IgD-negative memory B cell (primary cell): Measurements from ENCODE around the gene ATAD3B. TPM values are rescaled to one million over a fixed set of nuclear protein-coding genes. Genes with fewer than 3 reads are reported as not detected.
"Not testable (repeated sequence)": the region's sequence is repeated elsewhere in the genome, so short reads cannot be mapped to it uniquely, and the experiment has no call there.

Source experiments
- H3K27ac Mint-ChIP-seq, 3 donors: one replicate each; pipeline ENCODE4 v1.8.0; 2020 to 2022; ENCODE audit warnings: mild to moderate bottlenecking in 3 of 3, mixed read lengths in 3 of 3, moderate library complexity in 1 of 3
- H3K27me3 Mint-ChIP-seq: one replicate; pipeline ENCODE4 v1.8.0; 2021; ENCODE audit warnings: mixed read lengths
- H3K36me3 Mint-ChIP-seq: one replicate; pipeline ENCODE4 v1.8.0; 2020; ENCODE audit warnings: mild to moderate bottlenecking, mixed read lengths
- H3K4me1 Mint-ChIP-seq, 3 donors: one replicate each; pipeline ENCODE4 v1.8.0; 2020 to 2022; ENCODE audit warnings: mixed read lengths in 3 of 3, mild to moderate bottlenecking in 1 of 3
- H3K4me3 Mint-ChIP-seq, 4 donors: one replicate each; pipeline ENCODE4 v1.8.0; 2020 to 2022; ENCODE audit warnings: mild to moderate bottlenecking in 4 of 4, mixed read lengths in 4 of 4, moderate library complexity in 3 of 4
- H3K9me3 Mint-ChIP-seq, 3 donors: one replicate each; pipeline ENCODE4 v1.8.0; 2020 to 2021; ENCODE audit warnings: mixed read lengths in 3 of 3, mild to moderate bottlenecking in 1 of 3
- polyA plus RNA-seq: library from polyadenylated mRNA; unstranded; fragments of 300-500 nt; fragmentation: Illumina TruSeq; gene quantifications from one replicate; pipeline ENCODE4 v1.2.3, GENCODE V29; 2021

The ATAD3B gene
- polyA plus RNA-seq, 1 donor from 2014 or later = 10.8 TPM

DNA sequence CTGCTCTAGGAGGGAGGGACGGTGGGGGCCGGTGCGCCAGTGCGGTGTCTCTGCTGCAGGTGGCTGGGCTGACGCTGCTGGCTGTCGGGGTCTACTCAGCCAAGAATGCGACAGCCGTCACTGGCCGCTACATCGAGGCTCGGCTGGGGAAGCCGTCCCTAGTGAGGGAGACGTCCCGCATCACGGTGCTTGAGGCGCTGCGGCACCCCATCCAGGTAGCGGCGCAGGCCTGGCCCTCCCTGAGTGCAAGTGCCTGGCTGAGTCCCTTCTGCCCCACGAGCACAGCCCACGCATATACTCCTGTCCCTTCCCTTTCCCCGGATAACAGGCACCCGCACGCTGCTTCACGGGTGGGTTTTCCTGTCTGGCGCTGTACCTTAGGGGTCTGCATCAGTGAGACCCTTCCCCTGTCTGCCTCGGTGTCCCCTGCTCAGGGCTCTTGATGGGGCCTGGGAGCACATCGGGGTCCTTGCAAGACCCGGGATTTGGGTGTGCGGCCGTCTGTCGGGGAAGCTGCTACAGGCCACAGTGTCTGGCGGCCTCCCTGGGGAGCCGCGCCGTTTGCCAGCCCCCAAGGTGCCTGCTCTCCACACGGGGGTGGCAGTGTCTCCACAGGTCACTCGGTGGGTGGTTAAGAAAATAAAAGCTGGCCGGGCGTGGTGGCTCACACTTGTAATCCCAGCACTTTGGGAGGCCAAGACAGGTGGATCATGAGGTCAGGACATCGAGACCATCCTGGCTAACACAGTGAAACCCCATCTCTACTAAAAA, 17.1 kb upstream of the ATAD3B start:
- H3K36me3 Mint-ChIP-seq, H3K4me1 Mint-ChIP-seq, H3K4me3 Mint-ChIP-seq, H3K27me3 Mint-ChIP-seq, H3K9me3 Mint-ChIP-seq, H3K27ac Mint-ChIP-seq: not testable (repeated sequence)

DNA sequence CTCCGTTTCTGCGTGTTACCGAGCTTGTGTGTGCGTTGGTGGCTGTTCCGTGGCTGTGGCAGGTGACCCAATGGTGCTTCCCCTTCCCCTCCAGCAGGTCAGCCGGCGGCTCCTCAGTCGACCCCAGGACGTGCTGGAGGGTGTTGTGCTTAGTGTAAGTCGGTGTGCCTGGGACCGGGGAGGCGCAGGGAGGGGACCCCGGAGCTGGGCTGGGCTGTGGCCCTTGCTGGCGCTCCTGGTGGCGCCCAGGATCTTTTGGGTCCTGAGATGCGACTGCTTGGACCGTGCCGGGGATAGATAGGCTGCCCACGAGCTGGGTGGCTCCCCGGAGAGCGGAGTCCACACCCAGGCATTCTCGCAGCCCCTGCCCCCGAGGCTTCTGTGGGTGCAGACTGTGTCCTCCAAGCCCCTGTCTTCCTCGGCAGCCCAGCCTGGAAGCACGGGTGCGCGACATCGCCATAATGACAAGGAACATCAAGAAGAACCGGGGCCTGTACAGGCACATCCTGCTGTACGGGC, 16.1 kb upstream of the ATAD3B start:
- Mint-ChIP-seq H3K4me1 (no peaks in the 10 kb centered on the region), H3K36me3 (no peaks in the 10 kb centered on the region), H3K27me3 (no peaks in the 10 kb centered on the region), H3K27ac (no peak overlapping the region), H3K9me3 (no peaks in the 10 kb centered on the region), H3K4me3 (no peak overlapping the region)

DNA sequence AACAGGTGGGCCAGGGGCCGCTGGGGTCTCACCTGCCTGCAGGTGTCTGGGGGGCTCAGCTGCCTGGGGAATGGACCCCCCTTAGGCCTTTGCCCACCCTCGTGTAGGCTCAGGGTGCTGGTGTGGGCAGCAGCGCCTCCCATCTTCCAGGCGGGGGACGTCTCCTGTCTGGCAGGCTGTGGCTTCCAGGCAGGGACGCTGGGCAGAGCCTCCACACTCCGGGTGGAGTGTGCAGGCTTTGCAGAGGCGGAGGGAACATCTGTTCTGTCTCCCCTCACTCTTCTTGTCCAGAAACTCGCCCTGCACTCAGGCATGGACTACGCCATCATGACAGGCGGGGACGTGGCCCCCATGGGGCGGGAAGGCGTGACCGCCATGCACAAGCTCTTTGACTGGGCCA, 15.6 kb upstream of the ATAD3B start:
- H3K4me1 Mint-ChIP-seq, H3K9me3 Mint-ChIP-seq, H3K36me3 Mint-ChIP-seq, H3K27me3 Mint-ChIP-seq, H3K27ac Mint-ChIP-seq, H3K4me3 Mint-ChIP-seq: not testable (repeated sequence)

DNA sequence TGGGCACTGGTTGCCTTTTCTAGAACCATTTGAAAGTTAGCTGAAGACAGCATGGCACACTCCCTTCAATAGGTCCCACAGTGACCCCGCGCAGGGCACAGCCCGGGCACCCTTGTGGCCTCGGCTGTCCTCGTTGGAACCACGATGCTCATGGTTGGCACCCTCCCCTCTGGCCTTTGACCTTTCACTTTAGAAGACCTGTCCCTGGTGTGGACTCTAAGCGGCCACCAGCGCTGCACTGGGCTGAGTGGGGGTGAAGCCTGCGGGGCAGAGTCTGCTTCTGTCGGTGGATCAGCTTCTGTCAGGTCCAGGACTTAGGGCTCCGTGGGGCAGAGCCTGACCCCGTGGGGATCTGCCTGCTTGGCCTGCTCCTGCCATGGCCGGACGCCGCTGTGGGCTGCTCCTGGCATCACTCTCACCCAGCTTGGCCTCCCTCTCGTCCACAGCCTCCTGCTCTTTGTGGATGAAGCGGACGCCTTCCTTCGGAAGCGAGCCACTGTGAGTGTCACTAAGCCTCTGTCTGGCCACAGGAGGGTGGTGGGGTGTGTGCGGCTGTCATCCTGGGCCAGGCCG, 14.8 kb upstream of the ATAD3B start:
- not testable (repeated sequence) for H3K4me1 Mint-ChIP-seq, H3K9me3 Mint-ChIP-seq, H3K27me3 Mint-ChIP-seq, H3K27ac Mint-ChIP-seq, H3K36me3 Mint-ChIP-seq, H3K4me3 Mint-ChIP-seq

DNA sequence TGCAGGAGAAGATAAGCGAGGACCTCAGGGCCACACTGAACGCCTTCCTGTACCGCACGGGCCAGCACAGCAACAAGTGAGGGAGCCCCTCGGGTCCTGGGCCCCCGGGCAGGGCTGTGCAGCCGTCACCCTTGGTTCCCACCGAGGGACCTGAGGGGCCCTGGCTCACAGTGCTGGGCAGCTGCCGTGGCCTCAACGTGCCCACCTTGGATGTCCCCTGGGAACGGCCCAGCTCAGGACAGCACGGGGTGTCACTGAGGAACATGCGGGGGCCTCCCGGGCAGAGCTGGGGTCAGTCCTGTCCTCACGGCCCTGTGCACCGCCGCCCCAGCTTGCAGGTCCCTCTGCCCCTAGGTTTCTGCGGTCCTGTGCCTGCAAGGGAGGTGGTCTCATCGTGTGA, 12.4 kb upstream of the ATAD3B start:
- H3K4me1 Mint-ChIP-seq, H3K27ac Mint-ChIP-seq, H3K4me3 Mint-ChIP-seq, H3K9me3 Mint-ChIP-seq, H3K36me3 Mint-ChIP-seq, H3K27me3 Mint-ChIP-seq: not testable (repeated sequence)

DNA sequence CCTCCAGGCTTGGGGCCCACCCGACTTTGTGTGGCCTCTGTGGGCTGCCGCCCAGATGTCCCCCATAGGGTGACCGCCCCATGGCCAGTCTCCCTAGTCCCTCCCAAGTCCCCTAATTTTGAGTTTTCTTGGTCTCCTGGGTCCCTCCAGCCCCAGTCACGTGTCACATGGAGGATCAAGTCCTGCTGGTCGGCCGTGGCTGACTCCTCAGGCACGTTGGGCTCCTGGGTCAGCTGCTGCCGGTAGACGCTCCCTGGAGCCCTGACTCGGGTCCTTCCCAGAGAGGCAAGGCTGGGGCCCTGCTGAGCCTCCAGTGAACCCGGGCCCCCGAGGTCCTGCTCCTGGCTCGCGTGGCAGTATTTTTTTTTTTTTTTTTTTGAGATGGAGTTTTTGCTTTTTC, 11.9 kb upstream of the ATAD3B start:
- not testable (repeated sequence) for H3K36me3 Mint-ChIP-seq, H3K4me1 Mint-ChIP-seq, H3K27me3 Mint-ChIP-seq, H3K9me3 Mint-ChIP-seq, H3K4me3 Mint-ChIP-seq
- H3K27ac Mint-ChIP-seq = peak overlapping the region in 1 of 3 donors; percentile 71

DNA sequence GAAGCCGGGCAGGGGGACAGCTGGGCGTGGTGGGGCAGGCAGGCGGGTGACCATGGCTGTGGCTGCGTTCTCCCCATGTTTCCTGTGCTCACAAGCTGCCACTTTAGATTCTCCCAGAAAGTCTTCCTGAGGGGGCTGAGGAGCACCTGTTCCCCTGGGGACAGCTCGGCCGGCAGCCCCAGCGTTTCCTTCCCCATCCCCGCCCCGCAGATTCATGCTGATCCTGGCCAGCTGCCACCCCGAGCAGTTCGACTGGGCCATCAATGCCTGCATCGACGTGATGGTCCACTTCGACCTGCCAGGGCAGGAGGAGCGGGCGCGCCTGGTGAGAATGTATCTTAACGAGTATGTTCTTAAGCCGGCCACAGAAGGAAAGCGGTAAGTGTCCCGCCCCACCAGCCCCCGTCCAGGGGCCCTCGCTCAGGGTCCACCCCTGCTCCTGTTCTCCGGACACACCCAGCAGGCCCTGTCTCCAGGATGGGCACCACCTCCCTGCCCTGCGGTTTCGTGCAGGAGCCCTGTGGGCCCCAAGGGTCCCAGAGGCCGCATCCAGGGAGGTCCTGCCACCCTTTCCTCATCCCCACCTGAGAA, 10.9 kb upstream of the ATAD3B start:
- no peak overlapping the region for H3K27ac Mint-ChIP-seq
- no peaks in the 10 kb centered on the region for H3K36me3 Mint-ChIP-seq
- no peaks in the 10 kb centered on the region for H3K4me1 Mint-ChIP-seq
- no peak overlapping the region for H3K4me3 Mint-ChIP-seq
- no peaks in the 10 kb centered on the region for H3K27me3 Mint-ChIP-seq
- no peaks in the 10 kb centered on the region for H3K9me3 Mint-ChIP-seq

DNA sequence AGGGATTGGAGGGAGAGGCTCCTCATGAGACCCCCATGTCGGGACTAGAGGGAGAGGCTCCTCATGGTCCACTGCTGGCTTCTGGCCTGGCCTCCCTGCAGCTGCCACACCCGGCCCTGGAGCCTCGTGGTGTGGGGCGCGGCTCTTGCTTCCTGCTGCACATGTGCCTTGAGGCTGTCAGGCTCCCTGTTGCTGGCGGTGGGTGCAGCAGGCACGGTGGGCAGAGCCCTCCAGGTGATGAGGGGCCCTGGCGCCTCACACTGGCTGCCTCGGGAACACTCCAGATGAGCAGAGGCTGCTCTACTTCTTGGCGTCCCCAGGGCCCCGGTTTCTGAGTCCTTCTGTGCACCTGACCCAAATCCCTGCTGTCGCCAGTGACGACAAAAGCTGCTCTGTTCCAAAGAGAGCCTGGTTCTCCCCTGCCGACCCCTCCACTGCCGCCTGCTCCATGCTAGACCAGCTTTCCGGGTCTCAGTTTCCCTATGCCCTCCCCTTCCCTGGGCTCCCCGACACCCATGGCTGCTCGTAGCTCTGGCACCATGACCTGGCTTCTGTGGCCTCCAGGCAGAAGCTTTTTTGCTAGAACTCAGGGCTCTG, 9.7 kb upstream of the ATAD3B start:
- Mint-ChIP-seq H3K27ac (peak overlapping the region in 2 of 3 donors; percentile 71), H3K27me3 (peaks cover 4% of the 10 kb centered on the region), H3K4me1 (no peaks in the 10 kb centered on the region), H3K4me3 (peak overlapping the region in 3 of 4 donors; percentile 78 to 91 (median 88)), H3K9me3 (no peaks in the 10 kb centered on the region), H3K36me3 (no peaks in the 10 kb centered on the region)

DNA sequence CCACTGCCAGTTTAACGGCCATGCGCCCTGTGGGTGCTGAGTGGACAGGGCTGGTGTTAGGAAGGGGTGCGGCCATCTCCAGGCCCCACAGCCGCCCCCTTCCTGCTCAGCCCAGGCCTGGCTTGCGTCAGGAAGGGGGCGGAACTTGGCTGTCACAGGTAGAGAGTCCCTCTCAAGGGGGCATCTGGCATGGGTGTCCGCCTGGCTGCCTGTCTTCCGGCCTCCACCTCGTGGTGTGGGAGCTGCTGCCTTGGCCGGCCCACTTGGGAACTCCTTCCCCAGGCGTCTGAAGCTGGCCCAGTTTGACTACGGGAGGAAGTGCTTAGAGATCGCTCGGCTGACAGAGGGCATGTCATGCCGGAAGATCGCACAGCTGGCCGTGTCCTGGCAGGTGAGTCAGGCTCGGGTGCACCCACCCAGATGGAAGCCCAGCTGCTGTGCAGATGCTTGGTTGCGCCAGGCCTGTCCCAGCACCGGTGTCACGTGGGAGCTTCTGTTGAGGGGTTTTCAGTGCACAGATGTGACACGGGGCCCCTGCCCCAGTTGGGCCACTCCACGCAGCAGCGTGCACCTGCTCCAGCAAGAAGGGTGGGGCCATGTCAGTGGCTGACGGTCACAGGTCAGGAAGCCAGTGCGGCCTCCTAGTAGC, 9.1 kb upstream of the ATAD3B start:
- Mint-ChIP-seq H3K36me3 (no peaks in the 10 kb centered on the region), H3K9me3 (no peaks in the 10 kb centered on the region), H3K27ac (peak overlapping the region; percentile 31 to 92 (median 71)), H3K27me3 (peaks cover 4% of the 10 kb centered on the region), H3K4me1 (no peaks in the 10 kb centered on the region), H3K4me3 (peak overlapping the region; percentile 61 to 91 (median 83))

DNA sequence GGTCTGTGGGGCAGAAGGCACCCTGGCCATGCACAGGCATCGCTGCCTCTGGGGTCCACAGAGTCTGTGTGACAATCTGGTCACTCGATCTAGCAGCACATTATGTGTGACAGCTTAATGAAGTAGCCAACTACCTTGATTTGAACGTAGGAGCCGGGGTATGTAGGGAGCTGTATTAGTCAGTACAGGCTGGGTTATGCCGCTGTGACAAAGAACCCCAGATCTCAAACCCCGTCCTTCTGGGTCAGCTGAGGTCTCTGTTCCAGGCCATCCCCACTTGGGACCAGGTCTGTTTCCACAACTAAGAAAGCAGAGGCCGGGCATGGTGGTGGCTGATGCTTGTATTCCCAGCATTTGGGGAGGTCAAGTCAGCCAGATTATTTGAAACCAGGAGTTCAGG, 8.3 kb upstream of the ATAD3B start:
- H3K27ac Mint-ChIP-seq = peak overlapping the region in 1 of 3 donors; percentile 71
- H3K4me1 Mint-ChIP-seq = no peaks in the 10 kb centered on the region
- H3K9me3 Mint-ChIP-seq = no peaks in the 10 kb centered on the region
- H3K4me3 Mint-ChIP-seq = no peak overlapping the region
- peaks cover 4% of the 10 kb centered on the region for H3K27me3 Mint-ChIP-seq
- no peaks in the 10 kb centered on the region for H3K36me3 Mint-ChIP-seq

DNA sequence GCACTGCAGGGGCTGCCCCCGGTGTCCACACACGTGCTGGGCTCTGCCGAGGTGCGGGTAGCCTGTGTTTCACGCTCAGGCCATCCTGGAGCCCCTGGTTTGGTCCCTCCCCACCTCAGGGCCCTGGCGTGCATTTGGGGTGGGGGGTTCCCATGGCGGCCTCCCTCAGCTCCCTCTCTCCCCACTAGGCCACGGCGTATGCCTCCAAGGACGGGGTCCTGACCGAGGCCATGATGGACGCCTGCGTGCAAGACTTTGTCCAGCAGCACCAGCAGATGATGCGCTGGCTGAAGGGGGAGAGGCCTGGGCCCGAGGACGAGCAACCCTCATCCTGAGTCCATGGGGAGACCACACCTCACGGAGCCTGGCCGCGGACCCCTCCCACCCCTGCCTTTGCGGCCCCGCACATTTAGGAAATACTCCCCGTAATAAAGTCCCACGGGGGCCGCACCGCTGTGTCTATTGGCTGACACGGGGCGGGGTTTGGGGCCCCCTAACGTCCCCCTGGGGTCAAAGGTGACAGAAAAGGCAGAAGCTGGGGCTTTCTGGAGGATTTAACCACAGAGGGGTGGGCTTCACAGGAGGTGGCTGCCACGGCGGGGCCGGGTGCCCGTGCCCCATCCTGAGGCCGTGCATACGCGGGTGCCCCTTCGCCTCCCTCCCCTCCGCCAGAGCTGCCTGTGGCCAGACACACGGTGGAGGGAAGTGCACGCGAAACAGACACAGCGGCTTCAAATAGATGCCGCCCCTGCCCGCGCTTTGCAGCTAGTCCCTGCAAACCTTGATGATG, 3.2 kb upstream of the ATAD3B start:
- H3K4me3 Mint-ChIP-seq, H3K36me3 Mint-ChIP-seq, H3K9me3 Mint-ChIP-seq, H3K27ac Mint-ChIP-seq, H3K27me3 Mint-ChIP-seq: not testable (repeated sequence)
- H3K4me1 Mint-ChIP-seq = peaks cover 6 to 15% (median 13%) of the 10 kb centered on the region in 3 donors

DNA sequence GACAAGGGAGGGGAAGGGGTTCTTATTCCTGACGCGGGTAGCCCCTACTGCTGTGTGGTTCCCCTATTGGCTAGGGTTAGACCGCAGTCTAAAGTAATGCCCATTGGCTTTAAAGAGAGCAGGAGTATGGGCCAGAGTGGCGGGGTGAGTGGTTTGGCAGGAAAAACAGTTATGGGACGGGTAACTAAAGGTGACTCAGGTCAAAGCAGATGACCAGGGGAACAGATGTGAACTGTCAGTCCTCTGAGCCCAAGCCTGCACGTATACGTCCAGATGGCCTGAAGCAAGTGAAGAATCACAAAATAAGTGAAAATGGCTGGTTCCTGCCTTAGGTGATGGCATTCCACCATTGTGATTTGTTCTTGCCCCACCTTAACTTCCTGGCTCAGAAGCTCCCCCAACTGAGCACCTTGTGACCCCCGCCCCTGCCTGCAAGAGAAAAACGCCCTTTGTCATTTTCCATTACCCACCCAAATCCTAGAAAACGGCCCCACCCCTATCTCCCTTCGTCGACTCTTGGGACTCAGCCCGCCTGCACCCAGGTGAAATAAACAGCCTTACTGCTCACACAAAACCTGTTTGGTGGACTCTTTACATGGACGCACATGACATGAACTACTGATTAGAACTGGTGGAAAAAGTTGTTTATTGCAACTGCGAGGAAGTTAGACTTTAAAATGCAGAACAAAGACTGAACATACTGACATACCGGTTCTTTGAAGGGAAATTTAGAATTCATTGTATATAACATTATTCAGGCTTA, 758 bp upstream of the ATAD3B start:
- no peaks in the 10 kb centered on the region for H3K9me3 Mint-ChIP-seq
- H3K27me3 Mint-ChIP-seq = peaks cover 4% of the 10 kb centered on the region
- peak overlapping the region; percentile 87 to 96 (median 92) for H3K4me3 Mint-ChIP-seq
- H3K36me3 Mint-ChIP-seq = no peaks in the 10 kb centered on the region
- H3K27ac Mint-ChIP-seq = peak overlapping the region; percentile 78 to 94 (median 92)
- H3K4me1 Mint-ChIP-seq = peaks cover 6 to 15% (median 13%) of the 10 kb centered on the region in 3 donors

DNA sequence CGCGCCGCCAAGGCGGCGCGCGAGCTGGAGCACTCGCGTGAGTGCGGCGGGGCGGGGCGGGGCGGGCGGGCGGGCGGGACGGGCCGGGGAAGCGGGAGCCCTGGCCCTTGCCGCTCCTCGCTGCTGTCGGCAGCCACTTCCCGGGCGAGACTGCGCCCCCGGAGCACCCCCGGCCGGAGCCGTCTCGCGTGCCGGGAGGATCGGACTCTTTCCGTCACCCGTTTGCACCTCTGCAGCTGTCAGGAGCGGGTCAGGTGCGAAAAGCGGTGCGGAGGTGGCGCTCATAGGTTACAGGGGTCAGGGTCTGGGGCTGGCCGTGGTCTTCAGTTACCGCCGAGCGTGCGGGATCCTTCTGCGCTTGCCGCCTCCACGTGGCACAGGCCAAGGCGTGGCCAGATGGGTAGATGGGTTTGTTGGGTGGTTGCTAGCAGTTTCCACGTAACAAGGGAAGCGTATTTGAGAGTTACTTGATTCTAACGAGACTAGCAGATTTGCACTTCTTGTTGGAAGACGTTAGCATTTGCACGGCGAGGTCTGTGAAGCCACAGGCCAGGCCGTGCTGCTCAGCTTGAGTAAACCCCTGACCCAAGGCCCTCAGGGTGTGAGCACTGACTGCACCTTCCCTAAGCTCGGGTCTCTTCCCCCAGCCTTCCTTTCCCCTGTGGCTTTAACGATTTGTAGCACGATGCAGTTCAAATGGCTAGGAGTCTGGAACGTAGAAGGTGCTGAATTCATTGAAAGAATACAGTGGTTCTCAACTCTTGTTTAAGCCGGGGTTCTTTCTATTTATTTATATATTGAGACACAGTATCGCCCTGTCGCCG, 700 bp downstream of the ATAD3B start:
- H3K36me3 Mint-ChIP-seq, H3K9me3 Mint-ChIP-seq, H3K27me3 Mint-ChIP-seq: not testable (repeated sequence)
- peaks cover 6 to 15% (median 13%) of the 10 kb centered on the region in 3 donors for H3K4me1 Mint-ChIP-seq
- peak overlapping the region; percentile 16 to 78 (median 73) for H3K27ac Mint-ChIP-seq
- peak overlapping the region; percentile 69 to 94 (median 88) for H3K4me3 Mint-ChIP-seq
